Thyroid gland (tissue), 4 donors: ENCODE data around the gene MLXIPL.

ENCODE experiments used
- POLR2A ChIP-seq, 2 donors: fragments of 450-650 bp; IDR thresholded peaks; one replicate each; pipeline ENCODE4 v1.6.1; 2017; ENCODE audit warnings: antibody characterized with exemption in 2 of 2, mild to moderate bottlenecking in 2 of 2, moderate library complexity in 1 of 2
- TF ChIP-seq, protein P1 (sequence below), 6 experiments: fragments of 200-600 bp in 3 of 6; fragments of 450-650 bp in 3 of 6; sonication (generic) in 3 of 6; IDR thresholded peaks; one replicate each; pipeline ENCODE4 v1.5.1; 2016 to 2019; ENCODE audit warnings: antibody characterized with exemption in 6 of 6, mild to moderate bottlenecking in 2 of 6, inconsistent platforms in 1 of 6, moderate library complexity in 1 of 6

DNA sequence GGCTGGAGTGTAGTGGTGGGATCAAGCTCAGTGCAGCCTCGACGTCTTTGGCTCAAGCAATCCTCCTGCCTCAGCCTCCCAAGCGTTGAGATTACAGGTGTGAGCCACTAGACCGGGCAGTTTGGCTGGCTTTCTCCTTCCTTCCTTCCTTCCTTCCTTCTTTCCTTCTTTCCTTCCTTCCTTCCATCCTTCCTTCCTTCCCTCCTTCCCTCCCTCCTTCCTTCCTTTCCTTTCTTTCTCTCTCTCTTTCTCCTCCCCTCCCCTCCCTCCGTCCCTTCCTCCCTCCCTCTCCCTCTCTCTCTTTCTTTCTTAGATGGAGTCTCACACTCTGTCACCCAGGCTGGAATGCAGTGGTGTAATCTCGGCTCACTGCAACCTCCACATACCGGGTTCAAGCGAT lies 35.7 kb upstream of the MLXIPL start:
- TF ChIP-seq, protein P1, sequence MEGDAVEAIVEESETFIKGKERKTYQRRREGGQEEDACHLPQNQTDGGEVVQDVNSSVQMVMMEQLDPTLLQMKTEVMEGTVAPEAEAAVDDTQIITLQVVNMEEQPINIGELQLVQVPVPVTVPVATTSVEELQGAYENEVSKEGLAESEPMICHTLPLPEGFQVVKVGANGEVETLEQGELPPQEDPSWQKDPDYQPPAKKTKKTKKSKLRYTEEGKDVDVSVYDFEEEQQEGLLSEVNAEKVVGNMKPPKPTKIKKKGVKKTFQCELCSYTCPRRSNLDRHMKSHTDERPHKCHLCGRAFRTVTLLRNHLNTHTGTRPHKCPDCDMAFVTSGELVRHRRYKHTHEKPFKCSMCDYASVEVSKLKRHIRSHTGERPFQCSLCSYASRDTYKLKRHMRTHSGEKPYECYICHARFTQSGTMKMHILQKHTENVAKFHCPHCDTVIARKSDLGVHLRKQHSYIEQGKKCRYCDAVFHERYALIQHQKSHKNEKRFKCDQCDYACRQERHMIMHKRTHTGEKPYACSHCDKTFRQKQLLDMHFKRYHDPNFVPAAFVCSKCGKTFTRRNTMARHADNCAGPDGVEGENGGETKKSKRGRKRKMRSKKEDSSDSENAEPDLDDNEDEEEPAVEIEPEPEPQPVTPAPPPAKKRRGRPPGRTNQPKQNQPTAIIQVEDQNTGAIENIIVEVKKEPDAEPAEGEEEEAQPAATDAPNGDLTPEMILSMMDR (IDR thresholded peaks at IDR 0.05), result no peak
- TF ChIP-seq POLR2A (IDR thresholded peaks at IDR 0.05), result no peak
